Omental fat pad (tissue), 4 donors: ENCODE data around the gene ZNF83. TPM values are rescaled to one million over a fixed set of nuclear protein-coding genes. Genes with fewer than 3 reads are reported as not detected.
"Not testable (repeated sequence)": the region's sequence is repeated elsewhere in the genome, so short reads cannot be mapped to it uniquely, and the experiment has no call there.

Source experiments
- ATAC-seq: fragments of 150-250 bp; one replicate; pipeline ENCODE4 v1.9.1; 2016; ENCODE audit warnings: mild to moderate bottlenecking, moderate library complexity; ENCODE audit not compliant: low FRiP score
- DNase-seq: peaks from one replicate; pipeline ENCODE4 v3.0.0-alpha.2; 2019; ENCODE audit warnings: low spot score
- total RNA-seq, 4 donors: library from RNA; depleted of rRNA; stranded (reverse); fragments of >200 nt; gene quantifications; one replicate each; pipeline ENCODE4 v1.1.0, GENCODE V29; 2016
- TF ChIP-seq, protein P1 (sequence below), 3 donors: fragments of 450-650 bp; IDR thresholded peaks; one replicate each; pipeline ENCODE4 v1.5.1; 2016 to 2017; ENCODE audit warnings: antibody characterized with exemption in 3 of 3, mild to moderate bottlenecking in 3 of 3, moderate library complexity in 2 of 3

Gene ZNF83
- total RNA-seq, 4 donors from 2014 or later: 38.7 to 62.3 (median 51.8) TPM

DNA sequence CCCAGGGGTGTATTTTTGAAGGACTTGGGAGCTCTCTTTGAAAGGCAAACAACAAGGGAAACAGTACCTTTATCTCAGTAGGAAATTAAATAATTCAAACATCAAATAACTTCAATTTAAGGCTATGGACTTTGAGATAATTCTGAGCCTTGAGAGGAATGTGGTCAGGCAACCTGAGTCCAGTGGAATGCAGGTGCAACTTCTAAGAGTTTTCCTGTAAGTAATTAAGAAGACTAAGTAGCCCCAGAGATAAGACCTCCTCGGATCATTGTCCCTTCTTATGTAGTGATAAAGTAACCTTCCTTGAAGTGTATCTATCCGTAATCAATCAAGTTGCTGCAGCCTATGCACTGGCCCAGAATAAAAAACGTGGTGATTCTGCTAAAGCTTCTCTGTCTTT lies 38.9 kb downstream of the ZNF83 start:
- ATAC-seq (no peak), DNase-seq (no peak)
- TF ChIP-seq, protein P1, sequence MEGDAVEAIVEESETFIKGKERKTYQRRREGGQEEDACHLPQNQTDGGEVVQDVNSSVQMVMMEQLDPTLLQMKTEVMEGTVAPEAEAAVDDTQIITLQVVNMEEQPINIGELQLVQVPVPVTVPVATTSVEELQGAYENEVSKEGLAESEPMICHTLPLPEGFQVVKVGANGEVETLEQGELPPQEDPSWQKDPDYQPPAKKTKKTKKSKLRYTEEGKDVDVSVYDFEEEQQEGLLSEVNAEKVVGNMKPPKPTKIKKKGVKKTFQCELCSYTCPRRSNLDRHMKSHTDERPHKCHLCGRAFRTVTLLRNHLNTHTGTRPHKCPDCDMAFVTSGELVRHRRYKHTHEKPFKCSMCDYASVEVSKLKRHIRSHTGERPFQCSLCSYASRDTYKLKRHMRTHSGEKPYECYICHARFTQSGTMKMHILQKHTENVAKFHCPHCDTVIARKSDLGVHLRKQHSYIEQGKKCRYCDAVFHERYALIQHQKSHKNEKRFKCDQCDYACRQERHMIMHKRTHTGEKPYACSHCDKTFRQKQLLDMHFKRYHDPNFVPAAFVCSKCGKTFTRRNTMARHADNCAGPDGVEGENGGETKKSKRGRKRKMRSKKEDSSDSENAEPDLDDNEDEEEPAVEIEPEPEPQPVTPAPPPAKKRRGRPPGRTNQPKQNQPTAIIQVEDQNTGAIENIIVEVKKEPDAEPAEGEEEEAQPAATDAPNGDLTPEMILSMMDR (IDR thresholded peaks at IDR 0.05): no peak

DNA sequence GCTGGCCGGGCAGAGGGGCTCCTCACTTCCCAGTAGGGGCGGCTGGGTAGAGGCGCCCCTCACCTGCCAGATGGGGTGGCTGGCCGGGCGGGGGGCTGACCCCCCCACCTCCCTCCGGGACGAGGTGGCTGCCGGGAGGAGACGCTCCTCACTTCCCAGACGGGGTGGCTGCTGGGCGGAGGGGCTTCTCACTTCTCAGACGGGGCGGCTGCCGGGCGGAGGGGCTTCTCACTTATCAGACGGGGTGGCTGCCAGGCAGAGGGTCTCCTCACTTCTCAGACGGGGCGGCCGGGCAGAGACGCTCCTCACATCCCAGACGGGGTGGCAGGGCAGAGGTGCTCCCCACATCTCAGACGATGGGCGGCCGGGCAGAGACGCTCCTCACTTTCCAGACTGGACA lies 44.7 kb downstream of the ZNF83 start:
- DNase-seq, ATAC-seq: not testable (repeated sequence)

DNA sequence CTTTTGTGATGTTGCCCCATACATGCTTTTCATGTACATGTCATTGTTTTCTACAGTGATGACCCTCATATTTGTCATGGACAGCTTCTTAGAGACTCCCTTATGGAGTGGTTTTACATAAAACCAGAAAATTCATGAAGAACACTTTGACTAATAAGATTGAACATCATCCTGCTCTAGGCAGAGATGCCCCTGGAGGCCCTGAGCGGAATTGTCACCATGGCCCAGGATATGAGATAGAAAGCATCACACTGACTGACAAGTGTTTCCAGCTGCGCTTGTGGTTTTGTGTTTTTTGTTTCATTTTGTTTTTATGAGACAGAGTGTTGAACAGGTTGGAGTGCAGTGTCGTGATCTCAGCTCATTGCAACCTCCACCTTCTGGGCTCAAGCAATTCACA lies 45.9 kb downstream of the ZNF83 start:
- ATAC-seq: no peak
- TF ChIP-seq, protein P1 (IDR thresholded peaks at IDR 0.05): no peak
- no peak for DNase-seq

DNA sequence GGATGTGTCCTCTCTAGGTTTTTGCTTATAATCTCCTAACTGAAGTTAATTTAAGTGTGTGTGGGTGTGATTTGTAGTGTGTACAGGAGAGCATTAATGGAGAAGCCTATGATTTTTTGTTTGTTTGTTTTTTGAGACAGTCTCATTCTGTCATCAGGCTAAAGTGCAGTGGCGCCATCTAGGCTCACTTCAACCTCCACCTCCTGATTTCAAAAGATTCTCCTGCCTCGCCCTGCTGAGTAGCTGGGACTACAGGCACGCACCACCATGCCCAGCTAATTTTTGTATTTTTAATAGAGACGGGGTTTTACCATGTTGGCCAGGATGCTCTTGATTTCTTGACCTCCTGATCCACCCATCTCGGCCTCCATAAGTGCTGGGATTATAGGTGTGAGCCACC lies 47.4 kb downstream of the ZNF83 start:
- TF ChIP-seq, protein P1 (IDR thresholded peaks at IDR 0.05): no peak
- ATAC-seq (no peak), DNase-seq (no peak)

DNA sequence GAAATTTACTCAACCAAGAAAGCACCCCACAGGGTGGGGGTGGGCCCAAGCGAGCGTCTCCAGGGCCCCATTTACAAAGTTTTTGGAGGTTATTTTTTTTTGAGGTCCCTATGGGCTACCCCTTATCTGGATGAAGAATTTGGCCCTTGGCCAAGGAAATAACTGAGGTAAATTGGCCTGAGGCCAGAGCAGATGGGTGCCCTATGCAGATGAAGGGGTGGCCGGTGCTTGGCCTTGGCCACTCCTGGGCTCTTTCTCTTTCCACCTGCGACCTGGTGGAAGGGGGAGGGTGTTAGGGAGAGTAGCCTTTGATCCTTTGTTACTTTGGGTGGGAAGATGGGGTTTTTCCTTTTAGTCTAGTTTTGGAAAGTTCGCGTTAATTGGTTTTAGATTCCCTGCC lies 52.6 kb downstream of the ZNF83 start:
- ATAC-seq: no peak
- DNase-seq: no peak
- TF ChIP-seq, protein P1 (IDR thresholded peaks at IDR 0.05): no peak

DNA sequence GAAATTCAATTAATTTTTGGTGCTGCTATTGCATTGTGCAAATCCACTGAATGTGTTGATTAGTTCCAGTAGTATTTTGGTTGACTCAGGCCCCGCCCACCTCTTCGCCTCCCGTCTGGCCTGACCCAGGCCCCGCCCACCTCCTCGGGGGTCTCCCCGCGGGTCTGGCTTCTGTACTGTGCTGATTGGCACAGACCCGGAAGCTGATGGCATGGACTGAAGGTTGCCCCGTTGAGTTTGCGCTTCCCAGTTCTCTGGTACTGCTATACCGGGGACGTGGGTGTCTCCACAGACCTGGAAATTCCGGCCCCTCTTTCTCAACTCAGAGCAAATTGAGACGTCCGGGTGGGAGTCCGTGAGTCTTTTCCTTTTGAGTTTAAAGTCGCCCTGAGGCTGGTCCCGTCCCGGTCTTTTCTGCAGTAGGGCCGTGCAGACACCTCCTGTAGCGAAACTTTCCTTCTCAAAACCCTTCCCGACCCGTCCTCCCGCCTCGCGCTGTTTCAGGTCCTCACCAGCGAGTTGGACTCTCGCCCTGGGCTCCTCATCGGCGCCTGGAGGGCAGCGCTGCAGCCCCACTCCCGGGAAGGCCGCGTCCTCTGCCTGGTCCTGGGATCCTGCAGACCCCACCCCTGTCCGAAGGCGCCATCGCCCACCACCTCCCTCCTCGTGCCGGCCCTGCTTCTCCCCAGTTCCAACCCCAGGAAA lies 53.3 kb downstream of the ZNF83 start:
- ATAC-seq (no peak), DNase-seq (no peak)
- TF ChIP-seq, protein P1 (IDR thresholded peaks at IDR 0.05): no peak

DNA sequence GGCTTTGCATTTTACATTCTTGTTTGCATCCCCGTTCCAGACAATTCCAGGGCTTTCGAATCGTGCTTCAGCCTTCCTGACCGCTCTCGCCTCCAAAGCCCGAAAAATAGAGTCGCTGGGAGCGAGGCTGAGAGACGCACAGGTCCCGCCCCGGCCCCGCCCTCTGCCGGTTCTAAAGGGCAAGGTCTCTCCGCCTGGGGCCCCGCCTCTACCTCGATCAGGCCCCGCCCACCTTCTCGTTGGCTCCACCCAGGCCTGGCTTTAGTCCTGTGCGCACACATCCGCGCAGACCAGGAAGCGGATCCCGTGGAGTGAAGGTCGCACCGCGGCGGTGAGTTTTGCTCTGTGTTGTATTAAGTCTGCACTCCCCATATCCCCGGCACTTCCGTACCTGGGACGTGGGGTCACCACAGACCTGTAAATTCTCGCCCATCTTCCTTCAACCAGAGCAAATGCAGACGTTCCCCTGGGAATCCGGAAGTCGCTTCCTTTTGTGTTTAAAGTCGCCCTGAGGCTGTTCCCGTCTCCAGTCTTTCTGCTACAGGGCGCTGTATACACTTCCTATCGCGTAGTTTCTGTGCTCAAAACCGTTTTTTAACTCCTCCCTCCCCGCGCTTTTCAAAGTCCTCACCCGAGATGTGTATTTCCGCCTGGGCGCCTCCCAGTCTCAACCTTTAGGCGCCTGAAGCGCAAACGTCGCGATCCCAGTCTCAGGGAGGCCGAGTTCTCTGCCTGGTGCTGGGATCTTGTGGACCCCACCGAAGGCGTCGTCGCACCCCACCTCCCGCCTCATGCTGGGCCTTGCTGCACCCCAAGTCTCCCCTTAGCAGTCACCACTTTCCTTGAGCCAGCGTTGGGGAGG lies 67.9 kb downstream of the ZNF83 start, which contains the start of gene ZNF701:
Gene ZNF701 (plus strand): TSS at position 288 of the 862 bp plus-strand sequence. CDS start 3,861 bp downstream, outside the sequence.
- ATAC-seq (peak; percentile 99), DNase-seq (peak; percentile 95)
- TF ChIP-seq, protein P1 (IDR thresholded peaks at IDR 0.05): no peak

DNA sequence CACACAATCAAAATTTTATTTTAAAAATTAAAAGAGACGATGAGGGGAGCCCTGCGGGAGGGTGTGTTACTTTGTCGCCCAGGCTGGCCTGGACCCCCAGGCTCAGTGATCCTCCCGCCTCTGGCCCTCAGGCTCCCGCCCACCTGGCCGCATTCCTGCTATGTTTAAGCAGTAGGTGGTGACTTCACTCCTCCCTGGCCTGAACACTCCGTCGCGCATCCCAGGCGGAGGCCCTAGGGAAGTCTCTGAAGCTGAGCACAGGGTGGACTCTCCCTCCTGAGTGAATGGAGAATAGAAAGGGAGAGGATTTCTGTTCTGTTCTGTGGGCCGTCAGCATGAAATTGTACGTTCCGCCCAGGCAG lies 68.5 kb downstream of the ZNF83 start:
- DNase-seq (peak; percentile 24), ATAC-seq (peak; percentile 69)
